HG03571 (cell line): ENCODE results near the gene ATPAF1.

Source experiments
- ATAC-seq: cut with Tn5 transposase; IDR thresholded peaks from one replicate; pipeline ENCODE4 v1.9.1; 2021; ENCODE audit not compliant: unreplicated experiment

Gene ATPAF1

GRCh38 chr1:46616277-46617107 lies 51.7 kb downstream of the ATPAF1 start, which contains the start of gene MOB3C:
MOB3C (minus strand) TSS chr1:46616811; CDS start chr1:46613321, 3,490 bp downstream.
- ATAC-seq = peak; percentile 52

- ATAC-seq = no peak
Measured at GRCh38 chr1:46615735-46616134, 52.4 kb downstream of the ATPAF1 start.

DNA sequence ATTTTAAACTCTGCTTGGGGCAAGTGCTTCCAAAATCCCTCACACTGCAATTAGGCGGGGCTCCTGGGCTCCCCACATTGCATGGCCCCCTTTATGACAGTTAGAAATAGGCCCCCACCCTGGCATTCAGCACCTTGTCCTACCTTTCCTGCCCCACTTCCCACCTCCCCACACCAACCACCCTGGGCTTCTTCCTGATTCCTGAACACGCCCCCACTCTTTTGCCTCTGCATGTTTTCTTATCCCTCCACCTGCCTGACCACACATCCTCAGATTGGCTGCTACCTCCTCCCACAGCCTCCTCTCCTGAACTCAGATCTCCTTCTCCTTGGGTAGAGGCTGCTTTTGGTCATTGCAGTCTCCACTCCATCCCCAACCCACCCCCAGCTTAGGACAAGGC lies 53.1 kb downstream of the ATPAF1 start:
- ATAC-seq = no peak

DNA sequence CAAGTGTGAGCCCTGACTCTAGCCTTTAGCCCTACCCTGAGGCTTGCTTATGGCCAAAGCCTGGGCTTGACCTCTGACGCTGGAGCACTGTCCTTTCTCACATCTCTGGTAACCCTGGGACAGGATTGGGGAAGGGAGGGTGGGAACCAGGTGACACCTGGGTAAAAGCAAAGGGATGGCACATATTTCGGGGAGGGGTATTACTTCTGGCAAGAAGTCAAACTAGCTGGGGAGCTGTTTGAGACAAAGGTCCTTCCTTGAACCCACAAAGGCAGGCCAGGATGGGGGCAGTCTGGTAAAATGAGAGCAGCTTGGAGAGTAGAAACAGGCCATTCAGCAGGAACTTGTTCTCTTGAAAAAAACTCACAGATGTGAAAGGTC lies 53.6 kb downstream of the ATPAF1 start:
- no peak for ATAC-seq

DNA sequence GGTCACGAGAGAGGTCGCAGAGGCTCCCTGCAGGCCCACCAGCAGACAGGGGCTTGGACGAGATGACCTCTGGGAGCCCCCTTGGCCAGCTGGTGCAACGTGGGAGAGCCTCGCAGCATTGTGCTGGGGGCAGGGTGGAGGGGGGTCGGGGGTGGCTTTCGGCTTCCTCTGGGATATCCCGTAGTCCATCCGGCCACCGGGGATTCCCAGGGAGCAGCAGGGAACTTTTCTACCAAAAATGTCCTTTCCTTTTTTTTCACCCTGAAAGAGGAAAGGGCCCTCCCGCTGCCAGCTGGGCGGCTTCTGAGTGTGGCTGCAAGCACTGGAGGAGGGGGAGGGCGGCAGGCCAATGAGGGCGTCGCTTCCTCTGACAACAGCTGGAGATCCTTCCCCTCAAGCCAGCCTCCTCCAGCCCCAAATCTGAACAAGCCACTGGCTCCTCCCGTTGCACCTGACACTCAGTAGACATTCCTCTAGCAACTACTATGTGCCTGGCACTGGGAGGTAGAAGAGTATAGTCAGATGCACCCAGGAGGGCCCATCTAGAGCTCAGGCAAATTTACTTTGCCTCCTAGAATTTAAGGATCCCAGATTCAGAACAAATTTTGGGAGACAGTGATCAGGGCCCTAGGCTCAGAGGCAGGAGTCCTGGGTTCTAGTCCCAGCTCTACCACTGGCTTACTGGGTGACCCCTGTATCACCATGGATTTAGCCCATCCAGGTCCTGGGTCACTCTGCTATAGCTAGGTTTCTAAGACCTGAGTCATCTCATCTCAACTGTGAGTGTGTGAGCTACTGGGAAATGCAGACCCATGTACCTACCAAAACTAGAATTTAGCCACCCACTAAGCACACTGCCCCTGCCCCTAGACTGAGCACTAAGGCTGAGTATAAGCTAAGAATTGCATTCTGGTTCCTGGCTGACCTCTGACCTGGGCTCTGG lies 54.2 kb downstream of the ATPAF1 start:
- ATAC-seq = no peak

DNA sequence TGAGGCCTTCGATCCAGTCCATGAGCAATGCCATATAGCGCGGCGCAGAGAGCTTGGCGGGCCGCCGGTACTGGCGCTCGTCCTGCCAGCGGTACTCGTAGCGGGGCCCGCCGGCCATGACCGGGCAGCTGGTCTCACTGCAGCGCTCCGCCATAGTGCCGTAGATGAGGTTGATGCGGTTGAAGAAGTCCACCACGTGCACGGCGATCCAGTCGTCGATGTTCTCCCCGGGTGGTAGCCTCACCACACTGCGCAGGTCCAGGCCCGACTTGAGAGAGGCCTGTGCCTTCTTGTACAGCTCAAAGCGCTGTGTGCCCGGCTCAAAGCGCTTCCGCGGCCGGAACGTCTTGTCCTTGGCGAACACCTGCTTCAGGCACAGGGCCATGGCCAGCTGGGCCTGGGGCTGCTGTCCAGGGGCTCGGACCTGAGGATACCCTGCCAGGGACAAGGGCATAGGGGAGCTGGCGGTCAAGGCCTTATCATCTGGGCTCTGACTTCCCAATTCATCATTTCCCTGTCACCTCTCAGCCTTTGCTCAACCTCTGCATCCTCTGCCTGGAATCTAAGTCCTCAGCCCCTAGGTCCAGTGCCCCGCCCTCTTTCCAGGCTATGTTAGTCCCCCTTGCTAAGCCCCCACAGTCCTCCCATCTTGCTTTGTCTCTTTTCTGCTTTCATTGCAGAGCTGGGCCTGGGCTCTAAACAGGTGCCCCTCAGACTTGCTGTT lies 55.1 kb downstream of the ATPAF1 start:
- no peak for ATAC-seq

DNA sequence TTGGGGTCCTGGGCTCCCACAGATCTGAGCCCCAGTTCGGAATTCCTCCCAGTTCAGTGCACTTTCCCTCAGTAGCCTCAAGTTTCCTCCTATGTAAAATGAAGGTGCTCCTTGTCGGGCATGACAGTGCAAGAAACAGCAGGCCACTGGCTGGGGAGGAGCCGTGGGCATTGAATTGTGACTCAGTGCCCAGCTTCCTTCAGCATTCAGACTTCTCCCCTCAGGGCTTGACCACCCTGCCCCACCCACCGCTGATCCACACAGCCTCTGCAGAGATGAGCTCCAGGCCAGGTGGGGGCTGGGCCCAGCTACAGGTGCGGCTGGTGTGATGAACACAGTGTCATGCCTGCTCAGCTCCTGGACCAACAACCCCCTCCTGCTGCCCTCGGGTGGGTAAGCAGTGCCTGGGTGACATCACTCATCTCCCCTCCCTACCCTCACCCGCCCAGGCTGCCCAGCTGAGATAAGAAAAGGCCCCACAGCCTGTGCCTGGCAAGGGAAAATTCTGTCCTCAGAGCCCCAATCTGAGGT lies 56.4 kb downstream of the ATPAF1 start:
- no peak for ATAC-seq

DNA sequence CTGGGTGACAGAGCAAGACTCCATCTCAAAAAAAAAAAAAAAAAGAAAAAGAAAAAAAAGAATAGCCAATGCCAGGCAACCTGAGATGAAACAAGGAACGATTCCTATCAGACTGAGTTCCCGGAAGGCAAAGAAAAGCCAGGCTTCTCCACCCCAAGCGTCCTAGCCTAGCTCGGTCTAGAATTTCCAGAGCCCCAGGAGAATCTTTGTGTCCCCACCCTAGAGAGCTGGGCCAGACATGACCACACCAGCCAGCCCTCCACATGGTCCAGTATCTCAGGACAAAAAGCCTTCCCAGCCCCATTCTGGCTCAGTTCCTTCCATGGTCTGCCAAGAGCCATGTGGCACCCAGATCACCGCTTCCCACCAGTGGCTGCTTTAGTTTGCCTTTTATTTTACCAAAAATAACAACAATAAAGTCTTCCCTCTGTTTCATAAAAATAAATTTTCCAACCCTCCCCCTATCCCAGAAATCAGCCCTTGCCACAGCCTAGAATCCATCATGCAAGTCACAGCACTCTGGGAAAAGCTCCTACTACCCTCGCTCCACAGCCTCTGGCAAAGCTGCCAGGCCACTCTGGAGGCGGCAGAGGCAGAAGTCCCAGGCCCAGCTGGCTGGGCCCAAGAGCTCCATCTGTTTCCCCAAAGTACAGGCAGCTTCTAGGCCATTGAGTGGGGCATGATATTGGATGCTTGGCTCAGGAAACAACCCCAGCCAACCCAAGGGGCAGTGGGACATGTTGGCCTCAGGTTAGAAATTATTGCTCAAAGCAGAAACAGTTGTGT lies 60.6 kb downstream of the ATPAF1 start:
- no peak for ATAC-seq

DNA sequence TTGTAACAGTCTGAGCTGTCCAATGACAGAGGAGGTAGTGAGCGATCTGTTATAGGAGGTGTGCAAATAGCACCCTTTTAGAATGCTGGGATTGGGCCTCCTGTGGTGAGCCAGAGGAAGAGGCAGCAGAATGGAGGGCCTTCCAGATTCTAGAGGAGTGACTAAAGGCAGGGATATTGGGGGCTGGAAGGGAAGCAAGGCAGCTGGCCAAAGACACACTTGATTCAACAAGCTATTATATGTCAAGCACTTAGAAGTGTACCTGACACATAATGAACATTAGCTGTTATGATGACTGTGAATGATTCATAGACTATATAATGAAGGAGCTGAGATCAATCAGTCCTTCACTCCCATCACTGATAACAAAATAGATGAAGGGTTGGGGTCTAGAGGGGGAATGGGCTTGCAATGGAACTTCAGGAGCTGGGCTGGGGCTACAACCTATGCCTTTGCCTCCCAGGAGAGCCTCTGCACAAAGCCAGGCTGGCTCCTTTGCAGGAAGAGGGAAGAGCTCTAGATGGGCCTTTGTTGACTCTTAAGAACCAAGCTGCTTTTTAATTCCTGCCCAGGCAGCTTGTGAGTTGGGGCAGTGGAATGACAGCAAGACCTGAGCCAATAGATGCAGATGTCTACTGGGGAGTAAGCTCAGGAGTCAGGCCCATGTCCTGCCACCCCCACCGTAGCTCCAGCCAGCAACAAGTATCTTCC lies 61.8 kb downstream of the ATPAF1 start:
- no peak for ATAC-seq

DNA sequence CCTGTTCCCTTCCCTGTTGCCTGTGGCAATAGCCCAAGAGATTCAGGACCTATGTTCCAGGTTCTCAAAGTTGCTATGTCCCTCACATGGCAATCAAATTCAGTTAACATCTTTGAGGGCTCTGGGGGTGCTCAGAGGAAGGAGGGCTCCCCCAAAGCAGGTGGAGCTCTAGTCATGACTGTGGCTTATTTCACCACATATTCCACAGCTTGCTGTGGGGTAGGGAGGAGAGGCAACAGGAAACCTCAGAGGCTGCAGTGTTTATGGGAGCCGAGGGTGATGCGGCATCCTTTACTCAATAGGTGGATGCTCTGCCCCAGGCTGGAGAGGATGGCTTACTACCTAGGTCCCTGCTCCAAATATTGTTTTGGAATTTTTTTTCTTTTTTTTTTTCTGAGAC lies 62.9 kb downstream of the ATPAF1 start:
- ATAC-seq = no peak

DNA sequence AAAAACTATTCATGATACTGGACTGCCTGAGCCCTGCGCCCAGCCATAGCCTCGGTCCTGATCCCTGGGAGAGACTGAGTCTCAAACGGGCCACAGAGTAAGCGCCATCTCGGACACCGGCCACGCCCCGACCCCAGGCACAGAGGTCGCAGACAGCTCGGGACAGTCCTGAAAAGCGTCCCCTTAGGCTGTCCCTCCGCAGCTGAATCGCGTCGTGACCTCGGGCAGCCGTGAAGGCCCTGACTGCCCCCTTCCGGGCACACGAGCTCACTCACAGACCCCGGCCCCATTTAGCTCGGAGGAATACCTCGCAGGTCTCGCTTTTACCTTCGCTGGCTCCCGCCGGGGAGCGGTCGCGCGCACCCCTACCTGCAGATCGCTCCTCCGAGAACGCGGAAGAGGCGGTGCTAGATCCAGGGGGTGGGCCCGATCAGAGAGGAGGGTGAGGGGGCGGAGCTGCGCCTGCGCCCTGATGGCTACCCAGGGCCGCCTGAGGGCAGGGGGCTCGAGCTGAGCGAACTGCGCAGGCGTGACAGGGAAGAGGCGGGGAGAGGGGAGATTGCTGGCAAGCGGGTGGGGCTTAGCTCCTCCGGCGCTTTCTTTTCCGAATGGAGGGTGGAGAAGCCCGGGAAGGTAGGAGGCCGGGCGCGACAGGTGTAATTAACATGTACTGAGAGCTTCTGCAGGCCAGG lies 64.2 kb downstream of the ATPAF1 start, which contains the start of gene MKNK1:
Gene MKNK1, minus strand, starts transcription at position 411 of the 692 bp plus-strand sequence. CDS start 20,941 bp downstream, outside the sequence.
- ATAC-seq = peak; percentile 95

DNA sequence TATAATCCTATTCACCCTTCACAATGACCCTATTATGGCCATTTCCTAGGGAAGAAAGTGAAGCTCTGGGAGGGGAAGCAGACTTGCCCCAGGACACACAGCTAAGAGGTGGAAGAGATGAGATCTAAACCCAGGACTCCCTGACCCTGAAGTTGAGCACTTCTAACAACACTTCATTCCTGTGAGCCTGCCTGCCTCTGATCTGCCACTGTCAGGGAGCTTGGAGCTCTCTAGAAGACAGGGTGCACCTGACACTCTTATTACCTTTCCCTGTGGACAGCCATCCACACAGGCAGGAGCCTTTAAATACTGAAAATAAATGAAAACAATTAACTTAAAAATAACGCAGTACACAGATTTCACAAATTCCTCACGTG lies 64.7 kb downstream of the ATPAF1 start:
- ATAC-seq = no peak

DNA sequence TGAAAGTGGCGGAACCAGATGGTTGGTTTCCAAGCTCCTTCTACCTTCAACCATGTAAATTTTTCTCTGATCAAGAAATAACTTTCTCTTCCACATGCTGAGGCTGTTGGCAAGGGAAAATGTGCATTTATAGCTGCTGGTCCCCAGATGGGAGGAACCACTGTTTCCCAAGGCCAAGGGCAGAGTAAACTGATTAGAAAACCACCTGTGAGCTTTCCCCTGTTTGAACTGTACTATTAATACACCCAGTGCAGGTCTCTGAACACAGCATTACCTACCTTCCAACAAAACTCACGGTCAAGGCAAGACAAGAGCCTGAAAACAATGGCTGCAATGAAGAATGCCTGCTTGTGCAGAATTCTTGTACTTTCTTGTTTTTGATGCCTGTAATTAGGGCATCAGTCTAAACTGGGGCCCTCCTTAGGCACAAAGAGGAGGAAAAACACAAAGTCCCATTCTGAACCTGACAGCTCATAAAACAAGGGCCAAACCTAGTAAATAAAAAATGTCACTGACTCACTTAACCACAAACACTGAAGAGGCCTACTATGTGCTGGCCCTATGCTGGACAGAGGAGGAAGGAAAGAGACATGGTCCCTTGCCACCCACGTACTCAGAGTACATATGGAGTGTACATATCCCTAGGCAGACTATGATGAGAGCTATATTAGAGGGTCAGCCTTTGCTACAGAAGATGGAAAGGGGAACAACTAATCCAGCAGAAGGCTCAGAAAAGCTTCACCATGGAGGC lies 66.7 kb downstream of the ATPAF1 start:
- ATAC-seq = no peak

DNA sequence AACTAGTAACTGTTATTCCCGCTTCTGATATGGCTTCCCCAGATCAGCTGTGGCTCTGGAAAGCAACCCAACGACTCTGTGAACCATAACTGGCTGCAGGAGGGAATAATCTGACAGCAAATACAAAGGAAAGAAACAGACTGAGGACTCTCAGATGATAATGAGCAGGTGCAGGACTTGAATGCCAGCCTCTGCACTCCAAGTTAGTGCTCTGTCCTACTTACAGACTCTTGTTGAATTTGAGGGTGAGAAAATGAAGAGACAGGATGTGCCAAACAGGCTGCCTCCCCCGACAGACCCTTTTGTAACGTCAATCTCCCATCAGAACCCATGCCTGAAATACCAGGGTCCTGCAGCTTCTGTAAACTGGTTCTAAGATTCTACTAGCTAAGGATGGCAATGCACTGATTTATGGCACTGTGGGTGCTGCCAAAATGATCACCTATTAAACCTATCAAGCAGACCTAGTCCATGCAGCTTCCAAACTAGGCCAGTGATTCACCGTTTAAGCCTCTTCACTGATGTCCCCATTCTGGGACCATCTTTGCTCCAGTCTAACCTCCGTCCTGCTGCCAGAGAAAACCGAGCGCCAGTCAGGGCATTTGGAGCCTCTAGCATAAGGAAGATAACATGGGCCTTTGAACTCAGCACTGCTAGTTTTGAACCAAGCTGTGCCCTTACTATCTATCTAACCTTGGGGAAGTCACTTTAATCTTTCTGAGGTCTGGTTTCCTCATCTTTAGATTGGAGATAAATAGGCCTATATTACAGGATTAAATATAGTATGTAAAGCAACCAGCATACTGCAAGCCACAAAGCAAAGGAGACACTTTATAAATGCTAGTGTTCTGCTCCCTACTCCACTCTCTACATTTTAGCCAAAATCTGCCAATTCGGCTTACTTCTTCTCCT lies 68.8 kb downstream of the ATPAF1 start:
- ATAC-seq = no peak

DNA sequence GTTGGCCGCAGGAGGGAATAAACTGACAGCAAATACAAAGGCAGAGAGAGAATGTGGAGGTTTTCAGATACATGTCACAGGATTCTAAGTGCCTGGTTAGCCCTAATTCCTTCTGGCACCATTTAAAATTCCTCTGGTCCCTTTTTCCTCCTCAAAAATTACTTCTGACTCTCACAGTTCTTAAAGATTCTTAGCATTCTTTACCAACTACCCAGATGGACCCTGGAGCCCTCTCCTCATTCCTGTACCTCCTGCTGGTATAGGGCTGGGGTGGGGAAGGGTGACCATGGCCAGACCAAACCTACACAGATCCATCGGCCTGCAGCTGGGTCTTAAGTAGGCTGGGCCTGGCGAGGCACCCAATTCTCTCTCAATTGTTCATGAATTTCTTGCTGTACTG lies 71.3 kb downstream of the ATPAF1 start:
- ATAC-seq = no peak

DNA sequence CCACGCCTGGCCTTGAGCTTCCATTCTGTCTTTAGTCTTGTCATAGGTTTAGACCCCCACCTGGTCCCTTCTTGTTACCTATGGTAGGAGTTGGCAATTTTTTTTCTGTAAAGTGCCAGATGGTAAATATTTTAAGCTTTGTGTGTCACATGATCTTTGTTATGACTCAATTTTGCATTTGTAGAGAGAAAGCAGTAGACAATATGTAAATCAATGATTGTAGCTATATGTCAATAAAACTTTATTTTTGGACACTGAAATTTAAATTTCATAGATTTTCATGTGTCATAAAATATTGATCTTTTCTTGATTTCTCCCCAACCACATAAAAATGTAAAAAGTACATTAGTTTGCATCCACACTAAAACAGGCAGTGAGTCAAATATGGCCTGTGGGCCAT lies 72.1 kb downstream of the ATPAF1 start:
- ATAC-seq = no peak

DNA sequence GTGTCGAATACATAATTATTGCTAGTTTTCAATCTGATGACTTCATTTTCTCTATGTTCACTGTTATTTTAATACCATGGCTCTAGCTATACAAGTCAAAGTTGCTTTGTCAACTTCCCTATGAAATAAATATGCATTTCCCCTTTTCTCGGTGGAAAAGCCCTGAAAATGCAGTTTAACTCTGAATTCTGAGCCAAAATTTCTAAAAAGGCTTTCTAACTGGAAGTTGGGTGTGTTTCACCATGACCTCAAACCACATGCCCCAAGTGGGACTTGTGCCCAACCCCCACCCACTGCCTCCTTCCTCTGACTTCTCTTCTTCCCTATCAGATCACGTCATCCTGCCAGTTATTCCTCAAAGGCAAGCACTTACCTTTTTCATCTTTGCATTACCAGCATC lies 73.0 kb downstream of the ATPAF1 start:
- ATAC-seq = no peak
